Mesothelial cell of epicardium (in vitro differentiated cells): ENCODE results near the gene TBXAS1. TPM values are rescaled to one million over a fixed set of nuclear protein-coding genes. Genes with fewer than 3 reads are reported as not detected.

ENCODE experiments used
- DNase-seq, 2 experiments: peaks; one replicate each; pipeline ENCODE4 v3.0.0; 2021; ENCODE audit warnings: low spot score in 2 of 2; ENCODE audit not compliant: unreplicated experiment in 2 of 2
- H3K27ac Mint-ChIP-seq: 2 replicates; pipeline ENCODE4 v1.8.0; 2021; ENCODE audit warnings: mixed read lengths
- H3K27me3 Mint-ChIP-seq: 2 replicates; pipeline ENCODE4 v1.8.0; 2021; ENCODE audit warnings: low read depth, mixed read lengths
- H3K36me3 Mint-ChIP-seq: 2 replicates; pipeline ENCODE4 v1.8.0; 2021; ENCODE audit warnings: mixed read lengths
- H3K4me1 Mint-ChIP-seq: 2 replicates; pipeline ENCODE4 v1.8.0; 2021; ENCODE audit warnings: mixed read lengths
- H3K4me3 Mint-ChIP-seq: 2 replicates; pipeline ENCODE4 v1.8.0; 2021; ENCODE audit warnings: mild to moderate bottlenecking, moderate library complexity, mixed read lengths
- H3K9me3 Mint-ChIP-seq: 2 replicates; pipeline ENCODE4 v1.8.0; 2021; ENCODE audit warnings: mixed read lengths
- CTCF ChIP-seq: fragments of 200-600 bp; sonication (generic); IDR thresholded peaks from one replicate; pipeline ENCODE4 v1.5.0; 2021; ENCODE audit warnings: antibody characterized with exemption; ENCODE audit not compliant: unreplicated experiment
- total RNA-seq: library from RNA; stranded (reverse); gene quantifications from 3 replicates; pipeline ENCODE4 v1.2.1, GENCODE V29; 2021

TBXAS1 gene
- total RNA-seq, 1 donor from 2014 or later, result 3.1 TPM

- peaks cover 1% of the 10 kb centered on the region for H3K27me3 Mint-ChIP-seq
- peak overlapping the region; percentile 79 for H3K27ac Mint-ChIP-seq
- no peak overlapping the region for H3K4me3 Mint-ChIP-seq
- no peak for DNase-seq
- peaks cover 11% of the 10 kb centered on the region for H3K4me1 Mint-ChIP-seq
- no peak for TF ChIP-seq CTCF
- no peaks in the 10 kb centered on the region for H3K9me3 Mint-ChIP-seq
- H3K36me3 Mint-ChIP-seq, result no peaks in the 10 kb centered on the region
These were observed 42.8 kb downstream of the TBXAS1 start for GRCh38 chr7:139871820-139872219.

- Mint-ChIP-seq H3K27ac (no peak overlapping the region), H3K4me1 (peaks cover 11% of the 10 kb centered on the region), H3K4me3 (no peak overlapping the region)
These were observed 44.7 kb downstream of the TBXAS1 start for GRCh38 chr7:139873593-139874301.

GRCh38 chr7:139874302-139874629 lies 45.2 kb downstream of the TBXAS1 start:
- Mint-ChIP-seq H3K4me1 (peaks cover 11% of the 10 kb centered on the region), H3K9me3 (no peaks in the 10 kb centered on the region), H3K27me3 (peaks cover 1% of the 10 kb centered on the region), H3K4me3 (no peak overlapping the region), H3K36me3 (no peaks in the 10 kb centered on the region), H3K27ac (no peak overlapping the region)
- no peak for DNase-seq
- no peak for TF ChIP-seq CTCF

More at GRCh38 chr7:139873593-139874301, 44.7 kb downstream of the TBXAS1 start:
- H3K27me3 Mint-ChIP-seq, result peaks cover 1% of the 10 kb centered on the region
- TF ChIP-seq CTCF, result no peak
- no peaks in the 10 kb centered on the region for H3K9me3 Mint-ChIP-seq
- H3K36me3 Mint-ChIP-seq, result no peaks in the 10 kb centered on the region
- no peak for DNase-seq

GRCh38 chr7:139875821-139876241 lies 46.8 kb downstream of the TBXAS1 start:
- H3K27me3 Mint-ChIP-seq, result peaks cover 3% of the 10 kb centered on the region
- DNase-seq, result no peak
- H3K36me3 Mint-ChIP-seq, result no peaks in the 10 kb centered on the region
- TF ChIP-seq CTCF, result no peak
- no peak overlapping the region for H3K4me3 Mint-ChIP-seq
- H3K4me1 Mint-ChIP-seq, result peaks cover 11% of the 10 kb centered on the region
- no peak overlapping the region for H3K27ac Mint-ChIP-seq
- H3K9me3 Mint-ChIP-seq, result no peaks in the 10 kb centered on the region

- no peak for DNase-seq
- Mint-ChIP-seq H3K36me3 (no peaks in the 10 kb centered on the region), H3K9me3 (no peaks in the 10 kb centered on the region), H3K27me3 (peaks cover 8% of the 10 kb centered on the region), H3K4me1 (peaks cover 2% of the 10 kb centered on the region), H3K27ac (no peak overlapping the region), H3K4me3 (no peak overlapping the region)
- TF ChIP-seq CTCF, result no peak
These were observed 47.7 kb downstream of the TBXAS1 start for GRCh38 chr7:139876622-139877283.
